AML-193 (cell line): ENCODE measurements around the gene NEURL2.

Experiments used
- DNase-seq, 2 experiments: peaks; one replicate each; lab custom pipeline; 2025; lab: John Stamatoyannopoulos, UW

Gene NEURL2

DNA sequence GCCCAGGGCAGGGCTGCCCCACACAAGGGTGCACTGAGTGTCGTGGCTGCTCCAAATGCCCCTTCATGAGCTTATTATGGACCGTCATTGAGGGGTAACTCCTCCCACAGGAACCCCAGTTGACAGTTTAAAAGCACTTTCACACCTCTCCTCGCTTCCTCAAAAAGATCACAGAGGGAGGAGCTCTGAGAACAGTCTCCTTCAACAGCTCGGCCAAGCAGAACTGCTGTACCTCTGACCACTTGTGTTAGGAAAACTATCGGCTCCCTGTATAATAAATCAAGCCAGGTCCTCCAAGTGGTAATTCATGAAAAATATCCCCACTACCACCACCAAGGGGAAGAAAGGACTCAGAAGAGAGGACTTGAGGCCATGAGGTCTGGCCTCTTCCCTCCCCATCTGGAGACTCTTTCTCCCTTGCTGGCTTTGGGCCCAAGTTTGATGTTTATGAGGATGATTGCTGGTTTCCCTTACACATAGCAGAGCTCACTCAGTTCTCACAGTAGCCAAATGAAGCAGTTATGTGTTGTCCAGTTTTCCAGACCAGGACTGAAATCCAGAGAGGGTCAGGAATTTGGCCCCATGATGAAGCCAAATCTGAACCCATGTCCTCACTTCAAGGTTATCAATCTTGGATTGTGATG, 48.7 kb downstream of the NEURL2 start:
- DNase-seq = no peak

- no peak for DNase-seq
Observed at GRCh38 chr20:45841407-45842129, 49.4 kb downstream of the NEURL2 start.

GRCh38 chr20:45840700-45841198, 50.3 kb downstream of the NEURL2 start:
- DNase-seq = no peak
